GM10248 (cell line): Measurements from ENCODE around the gene TWIST1.

Source experiments
- CTCF ChIA-PET: fragments of 300-600 bp; sonication (Branson Sonifier 250); formaldehyde crosslinking; extraction: SDS; loops from one replicate; lab custom pipeline; 2021; ENCODE audit warnings: antibody characterized with exemption; lab: Yijun Ruan, JAX
- POLR2A ChIA-PET: fragments of 350-650 bp; sonication (Branson Sonifier 250); formaldehyde crosslinking; extraction: SDS; loops from one replicate; lab custom pipeline; 2020; ENCODE audit warnings: antibody characterized with exemption; lab: Yijun Ruan, JAX
- DNase-seq: peaks from one replicate; pipeline ENCODE4 v3.0.0; 2012; ENCODE audit errors: extremely low spot score
- CTCF ChIP-seq: IDR thresholded peaks from 2 replicates; pipeline ENCODE4 v1.5.1; 2012; ENCODE audit warnings: mild to moderate bottlenecking, low read depth; ENCODE audit errors: extremely low read depth, missing control alignments, control extremely low read depth

The TWIST1 gene

GRCh38 chr7:19119372-19119771 is 1.9 kb upstream of the TWIST1 start:
- no peak for DNase-seq
- ChIA-PET CTCF (interaction anchor here (0.9 kb wide), 1 partner anchor 12 kb away, joined by 3 read pairs; no protein-coding TSS in a partner anchor), POLR2A (no interaction called here)
- no peak for TF ChIP-seq CTCF

GRCh38 chr7:19118636-19119371 is 1.4 kb upstream of the TWIST1 start:
- DNase-seq = no peak
- ChIA-PET POLR2A (no interaction called here), CTCF (interaction anchor here (0.9 kb wide), 1 partner anchor 12 kb away, joined by 3 read pairs; no protein-coding TSS in a partner anchor)
- no peak for TF ChIP-seq CTCF

- CTCF ChIA-PET = interaction anchor here (1.6 kb wide), 1 partner anchor 765 kb away, joined by 3 read pairs; no protein-coding TSS in a partner anchor
- TF ChIP-seq CTCF = no peak
- peak; percentile 15 for DNase-seq
- POLR2A ChIA-PET = no interaction called here
These were observed 603 bp upstream of the TWIST1 start for GRCh38 chr7:19117870-19118608.

- no peak for TF ChIP-seq CTCF
- ChIA-PET POLR2A (no interaction called here), CTCF (interaction anchor here (1.3 to 1.6 kb wide), 2 partner anchors 10 to 764 kb away, joined by 3 read pairs; no protein-coding TSS in a partner anchor)
- peak; percentile 37 for DNase-seq
These were observed 1.0 kb downstream of the TWIST1 start for GRCh38 chr7:19116121-19117090.

- no peak for DNase-seq
- ChIA-PET CTCF (interaction anchor here (1.1 kb wide), 1 partner anchor 10 kb away, joined by 3 read pairs; no protein-coding TSS in a partner anchor), POLR2A (no interaction called here)
- TF ChIP-seq CTCF = no peak
These were observed 2.9 kb downstream of the TWIST1 start for GRCh38 chr7:19114551-19114855.
